Upper lobe of left lung (tissue), 6 donors: ENCODE results near the gene VPS37B. TPM values are rescaled to one million over a fixed set of nuclear protein-coding genes. Genes with fewer than 3 reads are reported as not detected.

Experiments
- ATAC-seq, 2 donors: fragments of 200-7000 bp; cut with Tn5 transposase; one replicate each; pipeline ENCODE4 v1.9.1; 2022; ENCODE audit warnings: mild to moderate bottlenecking in 2 of 2, moderate library complexity in 2 of 2; ENCODE audit not compliant: low FRiP score in 2 of 2
- DNase-seq, 2 donors: peaks; one replicate each; pipeline ENCODE4 v3.0.0-alpha.2; 2019 to 2020
- H3K27ac ChIP-seq, 4 donors: fragments of 200-600 bp; sonication (generic); one replicate each; pipeline ENCODE4 v1.5.1; 2016 to 2019
- H3K27me3 ChIP-seq, 4 donors: fragments of 200-600 bp; sonication (generic); one replicate each; pipeline ENCODE4 v1.5.1; 2017 to 2019
- H3K36me3 ChIP-seq, 4 donors: fragments of 200-600 bp; sonication (generic); one replicate each; pipeline ENCODE4 v1.5.1; 2016 to 2019
- H3K4me1 ChIP-seq, 4 donors: fragments of 200-600 bp; sonication (generic); one replicate each; pipeline ENCODE4 v1.5.1; 2018 to 2019
- H3K4me3 ChIP-seq, 4 donors: fragments of 200-600 bp; sonication (generic); one replicate each; pipeline ENCODE4 v1.5.1; 2017 to 2019; ENCODE audit warnings: mild to moderate bottlenecking in 2 of 4, moderate library complexity in 1 of 4
- H3K9me3 ChIP-seq, 4 donors: fragments of 200-600 bp; sonication (generic); one replicate each; pipeline ENCODE4 v1.5.1; 2018 to 2019
- EP300 ChIP-seq, 4 donors: sonication (generic); formaldehyde crosslinking; IDR thresholded peaks; one replicate each; pipeline ENCODE4 v1.5.1; 2017; ENCODE audit warnings: antibody characterized with exemption in 4 of 4, control low read depth in 2 of 4
- POLR2A ChIP-seq, 4 donors: fragments of 450-650 bp; IDR thresholded peaks; one replicate each; pipeline ENCODE4 v1.5.1; 2016 to 2017; ENCODE audit warnings: antibody characterized with exemption in 4 of 4, mild to moderate bottlenecking in 2 of 4
- POLR2AphosphoS5 ChIP-seq, 2 donors: sonication (generic); formaldehyde crosslinking; IDR thresholded peaks; one replicate each; pipeline ENCODE4 v1.5.1; 2017; ENCODE audit warnings: antibody characterized with exemption in 2 of 2
- WGBS, 2 donors: methylation state at CpG; one replicate each; pipeline ENCODE4 v1.1.5; 2017 to 2018; 5-methylcytosine and 5-hydroxymethylcytosine counted together
- total RNA-seq, 6 donors: library from RNA; depleted of rRNA in 4 of 6; stranded (reverse); fragments of >200 nt in 4 of 6; gene quantifications; one replicate each; pipeline versions ENCODE4 v1.1.0 to v1.2.1, GENCODE V29; 2016 to 2021
- TF ChIP-seq, protein P1 (sequence below), 6 experiments: fragments of 450-650 bp in 4 of 6; fragments of 200-600 bp in 2 of 6; sonication (generic) in 2 of 6; IDR thresholded peaks; one replicate each; pipeline ENCODE4 v1.5.1; 2016 to 2019; ENCODE audit warnings: antibody characterized with exemption in 6 of 6
- donor health status: DM: no; HTN: no; CAD: no; lungs with moderate emphysema.
- donor health status: DM: no; HTN: yes; CAD: no; lungs with severe emphysema.

VPS37B gene
- total RNA-seq, 6 donors from 2014 or later, result 41.2 to 93.2 (median 64.0) TPM

DNA sequence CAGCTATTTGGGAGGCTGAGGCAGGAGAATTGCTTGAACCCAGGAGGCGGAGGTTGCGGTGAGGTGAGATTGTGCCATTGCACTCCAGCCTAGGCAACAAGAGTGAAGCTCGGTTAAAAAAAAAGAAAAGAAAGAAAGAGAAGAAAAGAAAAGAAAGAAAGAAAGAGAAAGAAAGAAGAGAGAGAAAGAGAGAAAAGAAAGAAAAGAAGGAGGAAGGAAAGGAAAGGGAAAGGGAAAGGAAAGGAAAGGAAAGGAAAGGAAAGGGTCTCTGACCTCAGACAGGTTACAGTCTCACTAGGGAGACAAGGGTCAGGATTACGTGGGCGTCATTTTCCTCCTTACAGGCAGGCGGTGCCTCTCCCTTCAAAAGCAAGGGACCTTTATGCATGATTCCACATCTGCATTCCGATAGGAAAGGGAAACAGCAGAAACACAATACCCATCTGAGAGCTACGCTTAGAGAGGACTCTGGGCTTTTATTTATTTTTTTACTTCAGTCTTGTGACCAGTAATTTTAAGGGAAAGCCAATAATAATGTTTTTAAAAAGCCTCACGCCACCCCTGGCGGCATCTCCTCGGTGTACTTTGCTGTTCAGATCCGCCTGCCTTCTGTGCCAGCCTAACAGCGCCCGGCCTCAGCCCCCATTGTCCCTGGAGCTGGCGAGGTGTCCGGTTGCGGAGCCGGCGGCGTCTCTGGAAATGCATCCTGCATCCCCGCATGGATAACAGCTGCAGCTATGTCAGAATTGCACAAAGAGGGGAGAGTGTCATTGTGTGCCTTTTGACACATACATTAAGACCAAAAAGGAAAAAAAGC is 61.6 kb downstream of the VPS37B start:
- H3K4me3 ChIP-seq, result peak overlapping the region; percentile 29 to 88 (median 84)
- TF ChIP-seq POLR2A (IDR thresholded peaks at IDR 0.05), result no peak
- no peak for TF ChIP-seq EP300 (IDR thresholded peaks at IDR 0.05)
- no peak for TF ChIP-seq POLR2AphosphoS5 (IDR thresholded peaks at IDR 0.05)
- TF ChIP-seq, protein P1, sequence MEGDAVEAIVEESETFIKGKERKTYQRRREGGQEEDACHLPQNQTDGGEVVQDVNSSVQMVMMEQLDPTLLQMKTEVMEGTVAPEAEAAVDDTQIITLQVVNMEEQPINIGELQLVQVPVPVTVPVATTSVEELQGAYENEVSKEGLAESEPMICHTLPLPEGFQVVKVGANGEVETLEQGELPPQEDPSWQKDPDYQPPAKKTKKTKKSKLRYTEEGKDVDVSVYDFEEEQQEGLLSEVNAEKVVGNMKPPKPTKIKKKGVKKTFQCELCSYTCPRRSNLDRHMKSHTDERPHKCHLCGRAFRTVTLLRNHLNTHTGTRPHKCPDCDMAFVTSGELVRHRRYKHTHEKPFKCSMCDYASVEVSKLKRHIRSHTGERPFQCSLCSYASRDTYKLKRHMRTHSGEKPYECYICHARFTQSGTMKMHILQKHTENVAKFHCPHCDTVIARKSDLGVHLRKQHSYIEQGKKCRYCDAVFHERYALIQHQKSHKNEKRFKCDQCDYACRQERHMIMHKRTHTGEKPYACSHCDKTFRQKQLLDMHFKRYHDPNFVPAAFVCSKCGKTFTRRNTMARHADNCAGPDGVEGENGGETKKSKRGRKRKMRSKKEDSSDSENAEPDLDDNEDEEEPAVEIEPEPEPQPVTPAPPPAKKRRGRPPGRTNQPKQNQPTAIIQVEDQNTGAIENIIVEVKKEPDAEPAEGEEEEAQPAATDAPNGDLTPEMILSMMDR (IDR thresholded peaks at IDR 0.05), result peak in 3 of 6 experiments; percentile 4 to 19 (median 10)
- DNase-seq (peak; percentile 51 to 84), ATAC-seq (peak in 1 of 2 donors; percentile 51)
- H3K27ac ChIP-seq, result peak overlapping the region; percentile 54 to 91 (median 84)
- no peaks in the 10 kb centered on the region for H3K9me3 ChIP-seq
- no peaks in the 10 kb centered on the region for H3K36me3 ChIP-seq
- WGBS, 2 donors, result 14% methylated on average over 21 of the region's 21 CpGs
- H3K27me3 ChIP-seq, result no peaks in the 10 kb centered on the region
- H3K4me1 ChIP-seq, result peaks cover 19 to 34% (median 21%) of the 10 kb centered on the region in 4 donors

DNA sequence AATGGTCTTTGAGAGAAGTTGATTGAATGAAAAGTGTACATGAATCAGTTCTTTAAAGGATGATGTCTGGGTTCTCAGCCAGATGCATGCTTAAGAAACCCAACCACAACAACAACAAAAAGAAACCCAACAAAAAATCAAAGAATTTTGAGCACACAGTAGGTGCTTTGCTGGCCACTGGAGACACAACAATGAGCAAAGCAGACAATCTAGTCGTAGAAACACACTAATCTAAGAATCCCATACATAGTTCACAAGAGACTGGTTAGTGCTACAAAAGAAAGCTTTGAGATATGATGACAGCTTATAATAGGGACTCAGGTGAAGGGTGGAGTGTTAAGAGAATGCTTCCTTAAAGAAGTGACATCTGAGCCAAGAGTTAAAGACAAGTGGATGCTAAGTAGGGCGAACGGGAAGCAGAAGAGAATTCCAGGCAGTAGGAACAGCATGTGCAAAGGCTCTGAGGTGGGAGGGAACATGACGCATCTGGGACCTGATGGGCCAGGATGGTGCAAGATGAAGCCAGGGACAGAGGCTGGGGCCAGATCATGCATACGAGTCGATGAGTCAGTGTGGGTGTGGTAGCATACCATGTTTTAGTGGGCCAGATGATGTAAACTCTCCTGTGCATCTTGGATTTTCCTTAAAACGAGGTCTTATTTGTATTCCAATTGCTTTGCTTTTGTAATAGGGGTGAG is 65.3 kb downstream of the VPS37B start:
- Histone ChIP-seq H3K27ac (no peak overlapping the region), H3K9me3 (no peaks in the 10 kb centered on the region), H3K4me1 (peaks cover 5 to 22% (median 8%) of the 10 kb centered on the region in 4 donors), H3K27me3 (no peaks in the 10 kb centered on the region), H3K36me3 (no peaks in the 10 kb centered on the region), H3K4me3 (no peak overlapping the region)
- WGBS, 2 donors, result 62 to 68% methylated on average over 7 of the region's 7 CpGs
- DNase-seq, result peak in 1 of 2 donors; percentile 66
- peak; percentile 51 to 65 for ATAC-seq
- TF ChIP-seq EP300 (IDR thresholded peaks at IDR 0.05), result peak in 3 of 4 donors; percentile 71 to 90 (median 87)
- TF ChIP-seq, protein P1 (IDR thresholded peaks at IDR 0.05), result no peak
- TF ChIP-seq POLR2A (IDR thresholded peaks at IDR 0.05), result no peak
- TF ChIP-seq POLR2AphosphoS5 (IDR thresholded peaks at IDR 0.05), result peak; percentile 16 to 89

DNA sequence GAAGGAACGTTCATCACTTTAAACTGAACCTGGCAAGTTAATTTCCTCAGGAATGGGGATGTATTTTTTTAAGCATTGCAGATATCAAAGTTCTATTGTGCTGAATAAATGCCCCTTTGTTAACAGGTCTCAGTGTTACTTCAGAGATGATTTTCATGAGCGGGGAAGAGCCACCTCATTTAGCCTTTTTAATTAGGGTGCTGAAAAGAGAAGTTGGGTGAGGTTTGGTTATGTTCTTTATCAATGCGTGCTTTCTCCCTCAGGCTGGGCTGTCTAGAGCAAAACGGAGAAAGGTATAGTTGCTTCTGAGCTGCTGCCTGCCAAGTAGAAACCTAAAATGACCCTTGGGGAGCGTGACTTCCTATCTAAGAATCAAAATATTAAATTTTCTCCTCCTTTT is 68.7 kb downstream of the VPS37B start:
- DNase-seq (no peak), ATAC-seq (no peak)
- no peak overlapping the region for H3K27ac ChIP-seq
- H3K36me3 ChIP-seq, result no peaks in the 10 kb centered on the region
- TF ChIP-seq, protein P1 (IDR thresholded peaks at IDR 0.05), result no peak
- TF ChIP-seq POLR2A (IDR thresholded peaks at IDR 0.05), result no peak
- no peak overlapping the region for H3K4me3 ChIP-seq
- H3K27me3 ChIP-seq, result no peaks in the 10 kb centered on the region
- H3K9me3 ChIP-seq, result no peaks in the 10 kb centered on the region
- WGBS, 2 donors, result 55 to 59% methylated on average over 5 of the region's 5 CpGs
- H3K4me1 ChIP-seq, result peaks cover 0 to 13% (median 2%) of the 10 kb centered on the region in 4 donors

DNA sequence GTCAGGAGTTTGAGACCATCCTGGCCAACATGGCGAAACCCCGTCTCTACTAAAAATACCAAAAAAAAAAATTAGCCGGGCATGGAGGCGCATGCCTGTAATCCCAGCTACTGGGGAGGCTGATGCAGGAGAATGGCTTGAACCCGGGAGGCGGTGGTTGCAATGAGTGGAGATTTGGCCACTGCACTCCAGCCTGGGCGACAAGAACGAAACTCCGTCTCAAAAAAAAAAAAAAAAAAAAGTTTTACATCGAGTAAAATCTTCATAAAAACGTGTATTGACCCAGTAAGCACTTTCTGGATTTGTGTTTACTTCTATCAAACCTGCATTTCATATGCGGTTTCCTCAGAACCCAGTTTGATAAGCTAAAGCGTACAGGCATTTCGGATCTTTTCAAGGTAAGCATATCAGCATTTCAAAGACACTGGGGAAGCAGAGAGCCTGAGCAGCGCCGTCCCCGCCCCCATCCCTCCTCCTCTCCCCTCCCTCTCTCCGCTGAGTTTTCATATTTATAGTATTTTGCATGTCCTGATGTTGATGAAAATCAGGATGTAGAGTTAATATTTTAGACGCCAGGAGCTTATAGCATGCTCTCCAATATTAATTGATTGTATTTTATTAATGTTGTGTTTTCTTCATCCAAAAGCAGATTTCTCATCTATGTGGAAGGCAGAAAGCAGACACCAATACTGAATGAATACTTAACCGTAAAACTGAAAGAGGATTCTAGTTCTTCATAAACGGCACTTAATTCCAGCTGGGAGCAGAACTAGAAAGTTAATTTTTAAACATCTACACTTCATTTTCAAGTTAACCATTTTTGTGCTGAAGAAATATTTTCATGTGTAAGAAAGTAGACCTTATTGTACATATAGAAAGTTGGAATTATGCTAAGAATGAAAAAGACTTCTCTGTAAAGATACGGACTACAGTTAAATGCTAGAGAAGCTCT is 69.9 kb downstream of the VPS37B start:
- peak overlapping the region in 2 of 4 donors; percentile 4 to 23 for H3K27ac ChIP-seq
- no peaks in the 10 kb centered on the region for H3K27me3 ChIP-seq
- peak overlapping the region in 3 of 4 donors; percentile 21 to 42 (median 36) for H3K4me3 ChIP-seq
- no peaks in the 10 kb centered on the region for H3K9me3 ChIP-seq
- TF ChIP-seq, protein P1 (IDR thresholded peaks at IDR 0.05), result no peak
- H3K36me3 ChIP-seq, result no peaks in the 10 kb centered on the region
- WGBS, 2 donors, result 15 to 21% methylated on average over 22 of the region's 22 CpGs
- no peak for DNase-seq
- peak in 1 of 2 donors; percentile 61 for ATAC-seq
- peaks cover 0 to 13% (median 2%) of the 10 kb centered on the region in 4 donors for H3K4me1 ChIP-seq
